Measurements from ENCODE around the gene EXTL2. TPM values are rescaled to one million over a fixed set of nuclear protein-coding genes. Genes with fewer than 3 reads are reported as not detected.

EXTL2 gene
- polyA plus RNA-seq, 1 donor from 2014 or later = 34.2 TPM

GRCh38 chr1:100883963-100884362, 10.7 kb downstream of the EXTL2 start:
- no peaks in the 10 kb centered on the region for H3K9me2 ChIP-seq (ENCODE audit: insufficient read depth, low read length)
- H2AFZ ChIP-seq (ENCODE audit: low read depth, low read length) = no peak overlapping the region
- TF ChIP-seq EZH2 (IDR thresholded peaks at IDR 0.05; ENCODE audit: borderline replicate concordance, insufficient read depth, low read length, poor library complexity, severe bottlenecking) (no peak), CTCF (IDR thresholded peaks at IDR 0.05; ENCODE audit: poor library complexity, severe bottlenecking) (peak; percentile 55), RAD21 (conservative IDR thresholded peaks at IDR 0.05) (peak; percentile 26), TAF1 (IDR thresholded peaks at IDR 0.05; ENCODE audit: low read depth) (no peak), MXI1 (conservative IDR thresholded peaks at IDR 0.05; ENCODE audit: poor library complexity, severe bottlenecking) (no peak), SMC3 (conservative IDR thresholded peaks at IDR 0.05; ENCODE audit: poor library complexity) (peak; percentile 36), EP300 (conservative IDR thresholded peaks at IDR 0.05; ENCODE audit: poor library complexity, severe bottlenecking) (no peak), POLR2AphosphoS5 (IDR thresholded peaks at IDR 0.05) (peak; percentile 66), REST (IDR thresholded peaks at IDR 0.05; ENCODE audit: borderline replicate concordance) (no peak)
- H3K79me2 ChIP-seq (replicated peaks; ENCODE audit: insufficient read depth, low read length) = no peaks in the 10 kb centered on the region
- no peak overlapping the region for H3K4me3 ChIP-seq (ENCODE audit: low read length)
- H3K4me2 ChIP-seq (ENCODE audit: low read length) = no peak overlapping the region
- no peaks in the 10 kb centered on the region for H4K20me1 ChIP-seq (ENCODE audit: insufficient read depth)
- no peaks in the 10 kb centered on the region for H3K36me3 ChIP-seq (ENCODE audit: insufficient read depth, low read length)
- no peak overlapping the region for H3K9ac ChIP-seq (ENCODE audit: low read length)
- no peaks in the 10 kb centered on the region for H3F3A ChIP-seq (ENCODE audit: insufficient read depth, low read length, poor library complexity, severe bottlenecking)
- no peak overlapping the region for H3K27ac ChIP-seq (ENCODE audit: low read length)
- H3K9me3 ChIP-seq (ENCODE audit: low read length) = no peaks in the 10 kb centered on the region
- H3K27me3 ChIP-seq (ENCODE audit: insufficient read depth, low read depth, low read length) = no peaks in the 10 kb centered on the region

GRCh38 chr1:100882698-100883097, 11.9 kb downstream of the EXTL2 start:
- no peaks in the 10 kb centered on the region for H4K20me1 ChIP-seq (ENCODE audit: insufficient read depth)
- H3K9me2 ChIP-seq (ENCODE audit: insufficient read depth, low read length) = no peaks in the 10 kb centered on the region
- H3K27me3 ChIP-seq (ENCODE audit: insufficient read depth, low read depth, low read length) = no peaks in the 10 kb centered on the region
- no peak overlapping the region for H3K9ac ChIP-seq (ENCODE audit: low read length)
- no peak overlapping the region for H2AFZ ChIP-seq (ENCODE audit: low read depth, low read length)
- peaks cover 2% of the 10 kb centered on the region for H3K36me3 ChIP-seq (ENCODE audit: insufficient read depth, low read length)
- H3K79me2 ChIP-seq (replicated peaks; ENCODE audit: insufficient read depth, low read length) = no peaks in the 10 kb centered on the region
- TF ChIP-seq TAF1 (IDR thresholded peaks at IDR 0.05; ENCODE audit: low read depth) (no peak), CTCF (IDR thresholded peaks at IDR 0.05; ENCODE audit: poor library complexity, severe bottlenecking) (no peak), EP300 (conservative IDR thresholded peaks at IDR 0.05; ENCODE audit: poor library complexity, severe bottlenecking) (no peak)
- H3K4me3 ChIP-seq (ENCODE audit: low read length) = no peak overlapping the region
- H3K9me3 ChIP-seq (ENCODE audit: low read length) = no peaks in the 10 kb centered on the region
- H3F3A ChIP-seq (ENCODE audit: insufficient read depth, low read length, poor library complexity, severe bottlenecking) = no peaks in the 10 kb centered on the region
- H3K4me2 ChIP-seq (ENCODE audit: low read length) = no peak overlapping the region
- no peak overlapping the region for H3K27ac ChIP-seq (ENCODE audit: low read length)
